Naive thymus-derived CD8-positive, alpha-beta T cell (primary cell): ENCODE measurements around the gene NHS. TPM values are rescaled to one million over a fixed set of nuclear protein-coding genes. Genes with fewer than 3 reads are reported as not detected.
A peak's percentile ranks its signal among the peaks of the same experiment; 100 is the strongest.

Experiments
- ATAC-seq, 2 donors: fragments of 150-1000 bp; cut with Tn5 transposase in 1 of 2; sonication (Bioruptor Pico), chemical (Tn5 transposase) in 1 of 2; 1 replicate in 1 of 2; 2 replicates in 1 of 2; pipeline ENCODE4 v1.10.0; 2021; ENCODE audit warnings: mild to moderate bottlenecking in 2 of 2, moderate library complexity in 2 of 2
- POLR2A ChIA-PET: fragments of 350-600 bp; sonication (Branson Sonifier 250); formaldehyde crosslinking; loops from one replicate; lab custom pipeline; 2021; ENCODE audit warnings: antibody characterized with exemption; lab: Charles Lee
- DNase-seq, 10 donors: peaks; one replicate each; pipeline versions ENCODE4 v3.0.0 to v3.0.0-alpha.2; 2020 to 2022
- H3K27ac Mint-ChIP-seq, 10 donors: one replicate each; pipeline ENCODE4 v1.8.0; 2020 to 2022; ENCODE audit warnings: mild to moderate bottlenecking in 10 of 10, mixed read lengths in 10 of 10, moderate library complexity in 4 of 10, inconsistent platforms in 1 of 10
- H3K27me3 Mint-ChIP-seq, 5 donors: one replicate each; pipeline ENCODE4 v1.8.0; 2021 to 2022; ENCODE audit warnings: mixed read lengths in 5 of 5
- H3K36me3 Mint-ChIP-seq, 3 donors: one replicate each; pipeline ENCODE4 v1.8.0; 2020 to 2022; ENCODE audit warnings: mixed read lengths in 3 of 3, mild to moderate bottlenecking in 2 of 3, inconsistent platforms in 1 of 3
- H3K4me1 Mint-ChIP-seq, 4 donors: one replicate each; pipeline ENCODE4 v1.8.0; 2021 to 2022; ENCODE audit warnings: mixed read lengths in 4 of 4
- H3K4me3 Mint-ChIP-seq, 10 donors: one replicate each; pipeline ENCODE4 v1.8.0; 2020 to 2022; ENCODE audit warnings: mild to moderate bottlenecking in 10 of 10, mixed read lengths in 10 of 10, moderate library complexity in 6 of 10, inconsistent platforms in 1 of 10
- H3K9me3 Mint-ChIP-seq, 9 donors: one replicate each; pipeline ENCODE4 v1.8.0; 2020 to 2022; ENCODE audit warnings: mixed read lengths in 9 of 9, mild to moderate bottlenecking in 3 of 9, inconsistent platforms in 1 of 9, moderate library complexity in 1 of 9
- polyA plus RNA-seq, 3 donors: library from polyadenylated mRNA; unstranded; fragments of 300-500 nt; fragmentation: Illumina TruSeq; gene quantifications; one replicate each; pipeline ENCODE4 v1.2.3, GENCODE V29; 2021
- total RNA-seq, 8 experiments: library from RNA in 2 of 8; stranded (reverse) in 2 of 8; gene quantifications; one replicate each; pipeline ENCODE4 v1.2.3 and lab custom pipeline; 2021 to 2026

Gene NHS
- total and polyA plus RNA-seq, 5 experiments from 2014 or later, result 1.0 TPM; not detected in 4

DNA sequence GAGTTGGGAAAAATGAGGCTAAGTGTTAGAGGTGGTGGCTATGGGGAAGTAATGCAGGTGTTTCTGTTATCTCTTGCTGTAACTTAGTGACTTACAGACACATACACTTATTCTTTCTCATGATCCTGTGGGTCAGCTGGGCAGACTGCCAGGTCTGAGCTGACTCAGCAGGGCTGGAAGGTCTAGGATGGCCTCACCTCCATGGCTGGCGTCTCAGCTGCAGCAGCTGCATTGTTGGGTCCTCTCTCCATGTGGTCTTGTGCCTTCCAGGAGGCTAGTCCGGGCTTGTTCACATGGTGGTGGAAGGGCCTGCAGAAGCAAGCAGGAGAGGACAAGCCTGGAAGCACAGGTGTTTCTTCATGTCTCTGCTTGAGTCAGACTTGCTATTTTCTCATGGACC is 172.7 kb downstream of the NHS start:
- DNase-seq (no peak), ATAC-seq (no peak)
- no peaks in the 10 kb centered on the region for H3K27me3 Mint-ChIP-seq
- no peak overlapping the region for H3K4me3 Mint-ChIP-seq
- no peak overlapping the region for H3K27ac Mint-ChIP-seq
- no peaks in the 10 kb centered on the region for H3K36me3 Mint-ChIP-seq
- H3K9me3 Mint-ChIP-seq, result no peaks in the 10 kb centered on the region
- POLR2A ChIA-PET, result no interaction called here
- H3K4me1 Mint-ChIP-seq, result peaks cover 0 to 16% (median 7%) of the 10 kb centered on the region in 4 donors

DNA sequence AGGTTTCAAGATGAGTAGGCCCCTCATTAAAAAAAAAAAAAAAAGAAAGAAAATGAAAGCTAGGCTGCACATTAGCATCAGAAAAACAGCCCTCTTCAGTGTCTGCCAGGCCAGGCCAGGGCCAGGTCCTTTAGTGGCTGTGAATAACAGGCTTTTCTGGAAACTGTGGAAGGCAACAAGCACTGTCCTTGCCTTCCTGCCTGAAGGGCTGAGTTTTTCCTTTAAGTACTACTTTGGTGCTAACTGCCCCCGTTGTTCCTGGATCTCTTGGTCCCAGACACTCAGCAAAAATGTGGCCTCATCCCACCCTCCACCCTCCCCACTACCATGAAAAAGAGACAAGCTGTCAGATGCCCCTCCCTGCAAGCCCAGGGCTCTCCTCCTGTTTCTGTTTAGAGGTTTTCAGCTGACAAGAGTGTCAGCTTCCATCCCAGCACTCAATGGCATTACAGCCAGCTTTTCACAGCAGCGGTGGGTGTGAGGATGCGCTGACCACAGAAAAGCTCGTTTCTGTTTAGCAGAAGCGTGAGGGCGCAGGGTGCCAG is 174.2 kb downstream of the NHS start:
- Mint-ChIP-seq H3K4me3 (no peak overlapping the region), H3K4me1 (peaks cover 0 to 16% (median 7%) of the 10 kb centered on the region in 4 donors), H3K27me3 (no peaks in the 10 kb centered on the region), H3K27ac (peak overlapping the region in 2 of 10 donors; percentile 28 to 45), H3K9me3 (no peaks in the 10 kb centered on the region), H3K36me3 (no peaks in the 10 kb centered on the region)
- POLR2A ChIA-PET, result no interaction called here
- ATAC-seq, result no peak
- DNase-seq, result no peak

DNA sequence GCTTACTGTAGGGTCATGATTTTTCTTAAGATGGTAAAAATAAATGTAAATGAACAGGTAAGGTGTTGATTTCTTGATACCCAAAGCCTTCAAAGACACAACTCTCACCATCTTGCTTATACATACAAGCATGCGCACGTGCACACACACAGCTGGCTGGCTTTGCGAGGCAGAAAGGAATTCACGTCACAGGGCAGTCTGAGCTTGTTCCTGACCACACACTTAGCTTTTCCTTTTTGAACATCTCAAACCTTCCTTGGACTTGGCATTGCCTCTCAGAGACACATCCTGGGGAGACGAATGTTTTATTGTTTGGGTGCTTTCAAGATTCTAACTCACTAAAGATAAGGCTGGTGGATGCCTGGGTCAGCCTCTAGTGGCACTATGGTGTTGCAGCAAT is 175.0 kb downstream of the NHS start:
- no peak overlapping the region for H3K27ac Mint-ChIP-seq
- H3K4me1 Mint-ChIP-seq, result peaks cover 0 to 16% (median 7%) of the 10 kb centered on the region in 4 donors
- no peak overlapping the region for H3K4me3 Mint-ChIP-seq
- no peaks in the 10 kb centered on the region for H3K9me3 Mint-ChIP-seq
- POLR2A ChIA-PET, result no interaction called here
- H3K36me3 Mint-ChIP-seq, result no peaks in the 10 kb centered on the region
- no peak for DNase-seq
- no peak for ATAC-seq
- H3K27me3 Mint-ChIP-seq, result no peaks in the 10 kb centered on the region

DNA sequence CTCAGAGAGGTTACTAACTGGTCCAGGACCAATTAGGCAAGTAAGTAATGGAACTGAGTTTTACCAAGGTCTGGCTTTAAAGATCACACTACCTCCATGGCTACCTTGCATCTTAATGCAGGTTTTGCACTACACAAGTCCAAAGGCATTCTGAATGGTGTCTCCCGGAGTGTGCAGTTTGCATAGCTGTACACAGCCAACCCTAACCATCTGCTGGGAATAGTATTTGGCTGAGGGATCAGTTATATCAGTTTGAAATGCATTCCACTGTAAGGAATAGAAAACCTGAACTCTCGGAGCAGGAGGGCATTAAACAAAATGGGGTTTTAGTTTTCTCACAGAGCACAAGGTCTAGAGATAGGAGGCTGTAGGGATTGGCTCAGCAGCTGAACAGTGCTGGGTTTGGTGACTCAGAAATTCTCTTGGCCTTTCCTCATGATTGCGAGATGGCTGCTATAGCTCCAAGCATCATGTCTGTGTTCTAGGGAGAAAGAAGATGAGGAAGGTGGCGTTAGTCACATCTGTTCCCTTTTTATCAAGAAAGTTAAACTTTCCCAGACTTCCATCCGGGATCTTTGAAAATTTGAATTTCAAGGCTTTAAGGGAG is 177.1 kb downstream of the NHS start:
- DNase-seq (no peak), ATAC-seq (no peak)
- Mint-ChIP-seq H3K4me1 (peaks cover 0 to 16% (median 8%) of the 10 kb centered on the region in 4 donors), H3K27ac (no peak overlapping the region), H3K9me3 (no peaks in the 10 kb centered on the region), H3K4me3 (no peak overlapping the region), H3K27me3 (no peaks in the 10 kb centered on the region), H3K36me3 (no peaks in the 10 kb centered on the region)
- POLR2A ChIA-PET, result no interaction called here

DNA sequence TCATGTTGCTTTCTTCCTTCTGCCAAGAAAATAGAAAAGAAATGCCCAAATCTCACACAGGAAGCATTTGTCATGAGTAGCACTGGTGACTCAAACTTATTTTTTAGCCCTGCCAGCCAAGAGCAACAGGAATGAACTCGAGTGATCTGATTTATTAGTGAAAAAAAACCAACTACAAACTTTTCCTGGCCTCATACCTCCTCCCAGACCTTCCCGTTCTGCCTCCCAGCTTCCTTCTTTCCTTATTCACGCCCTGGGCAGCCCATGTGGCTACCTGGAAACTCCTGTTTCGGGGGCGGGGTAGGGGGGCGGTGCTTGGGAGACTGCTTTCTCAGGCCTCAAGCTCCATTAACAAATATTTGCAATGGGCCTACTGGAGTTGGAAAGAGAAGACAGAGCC is 178.5 kb downstream of the NHS start:
- Mint-ChIP-seq H3K4me3 (no peak overlapping the region), H3K4me1 (peaks cover 0 to 10% (median 7%) of the 10 kb centered on the region in 4 donors), H3K27me3 (no peaks in the 10 kb centered on the region), H3K9me3 (no peaks in the 10 kb centered on the region), H3K27ac (no peak overlapping the region), H3K36me3 (no peaks in the 10 kb centered on the region)
- POLR2A ChIA-PET, result no interaction called here
- ATAC-seq (no peak), DNase-seq (no peak)

DNA sequence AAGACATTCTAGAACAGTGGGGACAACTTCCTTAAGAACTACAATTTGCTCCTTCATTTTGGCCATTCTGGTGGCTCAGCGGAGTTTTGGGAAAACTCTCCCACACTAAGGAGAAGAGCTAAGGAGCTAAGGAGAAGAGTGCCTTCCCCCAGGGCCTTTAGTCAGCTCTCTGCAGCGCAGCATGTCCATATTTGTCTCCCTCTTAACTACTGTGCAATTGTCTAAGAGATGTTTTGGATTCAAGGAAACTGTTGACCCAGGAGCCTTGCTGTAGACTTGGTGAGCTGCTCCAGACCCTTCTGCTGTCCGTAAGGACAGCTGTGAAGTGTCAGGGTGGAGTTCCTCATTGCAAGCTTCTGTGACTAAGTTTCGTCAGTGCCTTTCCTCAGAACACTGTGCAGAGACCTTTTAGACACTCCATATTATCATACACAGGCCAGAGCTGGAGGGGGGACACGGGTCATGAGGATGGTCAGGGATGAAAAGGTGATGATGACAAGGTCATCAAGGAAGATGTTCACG is 179.0 kb downstream of the NHS start:
- no peaks in the 10 kb centered on the region for H3K9me3 Mint-ChIP-seq

DNA sequence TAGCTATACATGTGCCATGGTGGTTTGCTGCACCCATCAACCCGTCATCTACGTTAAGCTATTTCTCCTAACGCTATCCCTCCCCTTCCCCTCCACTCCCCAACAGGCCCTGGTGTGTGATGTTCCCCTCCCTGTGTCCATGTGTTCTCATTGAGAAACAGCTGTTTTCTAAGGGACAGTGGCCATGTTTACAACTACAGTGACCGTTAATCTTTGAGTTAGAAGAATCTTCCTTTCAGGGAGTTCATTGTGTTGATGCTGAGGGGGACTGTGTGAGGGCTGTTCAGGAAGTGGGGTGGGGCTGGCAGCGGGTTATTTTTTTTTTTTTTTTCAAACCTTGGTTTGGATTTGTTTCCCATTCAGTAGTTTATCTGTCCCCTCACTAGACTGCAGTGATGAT is 179.9 kb downstream of the NHS start:
- DNase-seq, result no peak
- Mint-ChIP-seq H3K9me3 (no peaks in the 10 kb centered on the region), H3K27ac (no peak overlapping the region), H3K4me1 (peaks cover 0 to 3% (median 0%) of the 10 kb centered on the region in 4 donors), H3K36me3 (no peaks in the 10 kb centered on the region), H3K4me3 (no peak overlapping the region), H3K27me3 (no peaks in the 10 kb centered on the region)
- POLR2A ChIA-PET, result no interaction called here
- no peak for ATAC-seq

More for the DNA sequence above, 179.0 kb downstream of the NHS start:
- POLR2A ChIA-PET, result no interaction called here
- H3K4me3 Mint-ChIP-seq, result no peak overlapping the region
- H3K27ac Mint-ChIP-seq, result no peak overlapping the region
- ATAC-seq (no peak), DNase-seq (no peak)
- no peaks in the 10 kb centered on the region for H3K27me3 Mint-ChIP-seq
- H3K4me1 Mint-ChIP-seq, result peaks cover 0 to 9% (median 6%) of the 10 kb centered on the region in 4 donors
- no peaks in the 10 kb centered on the region for H3K36me3 Mint-ChIP-seq

DNA sequence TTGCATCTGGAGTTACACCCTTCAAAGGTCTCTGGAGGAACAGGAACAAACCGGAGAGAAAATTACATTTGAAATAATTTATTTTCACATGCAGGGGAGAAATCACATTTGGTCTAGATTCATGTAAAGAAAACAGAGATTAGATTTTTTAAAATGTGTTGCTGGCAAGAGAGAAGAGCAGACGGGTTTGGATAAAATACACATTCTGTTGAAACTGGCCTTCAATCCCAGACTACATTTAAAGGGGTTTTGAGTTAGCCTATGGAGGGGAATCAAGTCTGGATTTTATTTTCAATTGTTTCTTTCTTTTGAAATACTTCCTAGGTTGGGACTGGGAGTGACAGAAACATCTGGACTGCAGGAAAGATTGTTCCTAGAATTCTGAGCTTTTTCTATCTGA is 180.8 kb downstream of the NHS start:
- POLR2A ChIA-PET, result no interaction called here
- ATAC-seq (no peak), DNase-seq (no peak)
- no peak overlapping the region for H3K4me3 Mint-ChIP-seq
- no peaks in the 10 kb centered on the region for H3K9me3 Mint-ChIP-seq
- peaks cover 0 to 1% (median 0%) of the 10 kb centered on the region in 4 donors for H3K4me1 Mint-ChIP-seq
- H3K36me3 Mint-ChIP-seq, result no peaks in the 10 kb centered on the region
- H3K27me3 Mint-ChIP-seq, result no peaks in the 10 kb centered on the region
- H3K27ac Mint-ChIP-seq, result no peak overlapping the region

DNA sequence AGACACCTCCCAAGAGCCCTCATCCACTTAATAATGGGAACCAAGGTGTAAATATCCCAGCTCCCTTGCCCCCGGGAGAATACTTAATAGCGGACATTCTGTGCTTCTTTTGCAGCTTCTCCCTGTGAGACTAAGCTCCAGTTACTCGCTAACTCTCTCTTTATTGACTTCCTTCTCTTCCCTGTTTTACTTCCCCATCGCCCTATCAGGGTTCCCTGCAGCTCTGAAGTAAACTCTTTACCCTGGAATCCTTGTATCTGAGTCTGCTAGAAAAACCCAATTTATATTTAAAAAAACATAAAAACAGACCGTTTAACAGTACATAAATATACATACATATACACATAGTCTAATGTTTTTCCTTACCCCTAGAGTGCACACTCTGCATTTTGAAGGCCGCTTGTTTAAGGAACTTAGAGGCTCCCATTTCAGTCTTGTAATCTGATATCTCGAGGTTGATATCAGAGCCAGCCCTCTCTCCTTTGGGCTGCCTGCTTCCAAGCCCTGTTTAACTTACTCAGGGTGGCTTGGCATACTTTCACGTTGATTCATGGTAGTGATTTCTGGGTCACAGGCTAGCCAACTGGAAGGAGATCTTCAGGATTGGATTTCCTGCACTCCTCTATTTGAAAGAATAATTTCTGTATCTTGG is 184.9 kb downstream of the NHS start:
- no peak overlapping the region for H3K4me3 Mint-ChIP-seq
- no peak overlapping the region for H3K27ac Mint-ChIP-seq
- POLR2A ChIA-PET, result no interaction called here
- DNase-seq (no peak), ATAC-seq (no peak)
- H3K9me3 Mint-ChIP-seq, result no peaks in the 10 kb centered on the region
- H3K27me3 Mint-ChIP-seq, result no peaks in the 10 kb centered on the region
- H3K36me3 Mint-ChIP-seq, result no peaks in the 10 kb centered on the region
- peaks cover 0 to 8% (median 3%) of the 10 kb centered on the region in 4 donors for H3K4me1 Mint-ChIP-seq

DNA sequence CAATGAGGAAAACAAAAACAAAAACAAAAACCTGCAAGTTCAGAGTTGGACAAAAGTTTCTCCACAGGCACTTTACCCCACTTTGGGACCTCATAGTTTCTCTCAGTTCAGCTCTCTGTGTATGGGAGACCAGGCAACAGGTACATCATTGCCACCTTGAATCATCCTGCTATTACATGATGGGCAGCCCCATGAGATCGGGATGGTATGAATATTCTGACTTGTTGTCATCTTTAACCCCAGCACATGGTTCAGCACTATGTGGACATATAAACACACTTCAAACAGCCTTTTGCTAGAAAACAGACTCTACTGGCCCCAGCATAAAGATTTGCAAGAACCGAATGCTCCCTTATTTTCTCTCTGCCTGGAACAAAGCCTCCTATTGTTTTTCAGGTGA is 185.4 kb downstream of the NHS start:
- H3K4me1 Mint-ChIP-seq, result peaks cover 0 to 8% (median 2%) of the 10 kb centered on the region in 4 donors
- no peaks in the 10 kb centered on the region for H3K27me3 Mint-ChIP-seq
- no peaks in the 10 kb centered on the region for H3K9me3 Mint-ChIP-seq
- no peak overlapping the region for H3K27ac Mint-ChIP-seq
- no peaks in the 10 kb centered on the region for H3K36me3 Mint-ChIP-seq
- no peak overlapping the region for H3K4me3 Mint-ChIP-seq
- POLR2A ChIA-PET, result no interaction called here
- ATAC-seq (no peak), DNase-seq (no peak)

DNA sequence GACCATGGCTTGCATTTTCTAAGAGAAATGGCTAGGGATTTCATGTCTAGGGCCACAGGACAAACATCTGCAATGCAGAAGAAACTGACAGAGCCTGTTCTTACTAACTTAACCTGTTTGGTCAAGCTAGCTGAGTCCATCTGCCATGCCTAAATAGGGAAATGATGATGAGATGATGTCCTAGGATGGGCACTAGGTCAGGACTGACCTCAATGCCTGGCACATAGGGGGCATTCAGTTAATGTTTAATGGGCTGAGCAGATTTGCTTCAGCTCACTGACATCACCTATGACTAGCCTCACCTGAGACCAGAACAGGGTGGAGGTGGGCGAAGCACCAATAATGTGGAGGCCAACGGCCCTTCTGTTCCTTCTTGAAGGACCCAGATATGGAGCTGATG is 188.1 kb downstream of the NHS start:
- Mint-ChIP-seq H3K9me3 (peaks cover 0 to 2% (median 0%) of the 10 kb centered on the region in 9 donors), H3K4me3 (peak overlapping the region in 1 of 10 donors; percentile 4), H3K4me1 (peaks cover 0 to 8% (median 2%) of the 10 kb centered on the region in 4 donors), H3K27ac (no peak overlapping the region), H3K27me3 (no peaks in the 10 kb centered on the region), H3K36me3 (no peaks in the 10 kb centered on the region)
- no peak for ATAC-seq
- POLR2A ChIA-PET, result no interaction called here
- DNase-seq, result no peak

DNA sequence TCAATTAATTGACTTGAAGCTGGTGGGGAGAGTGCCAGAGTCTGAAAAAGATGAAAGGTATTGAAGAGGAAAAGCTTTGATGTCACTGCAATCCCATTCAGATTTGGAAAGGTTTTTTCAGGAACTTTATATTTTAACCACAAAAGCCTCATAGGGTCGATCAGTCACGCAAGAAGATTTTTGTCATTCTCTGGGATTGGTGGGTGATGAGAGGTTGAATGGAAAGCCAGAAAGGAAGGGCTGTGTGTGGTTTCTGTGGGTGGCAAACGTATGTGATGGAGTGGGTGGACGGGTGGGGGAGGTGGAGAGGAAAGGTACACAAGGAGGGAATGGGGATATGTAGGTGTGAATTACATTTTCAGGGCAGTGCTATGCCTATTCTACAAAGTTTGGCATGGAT is 188.5 kb downstream of the NHS start:
- Mint-ChIP-seq H3K9me3 (peaks cover 0 to 2% (median 0%) of the 10 kb centered on the region in 9 donors), H3K36me3 (no peaks in the 10 kb centered on the region), H3K27me3 (no peaks in the 10 kb centered on the region), H3K27ac (no peak overlapping the region), H3K4me1 (peaks cover 0 to 8% (median 2%) of the 10 kb centered on the region in 4 donors), H3K4me3 (peak overlapping the region in 1 of 10 donors; percentile 4)
- POLR2A ChIA-PET, result no interaction called here
- no peak for ATAC-seq
- no peak for DNase-seq

DNA sequence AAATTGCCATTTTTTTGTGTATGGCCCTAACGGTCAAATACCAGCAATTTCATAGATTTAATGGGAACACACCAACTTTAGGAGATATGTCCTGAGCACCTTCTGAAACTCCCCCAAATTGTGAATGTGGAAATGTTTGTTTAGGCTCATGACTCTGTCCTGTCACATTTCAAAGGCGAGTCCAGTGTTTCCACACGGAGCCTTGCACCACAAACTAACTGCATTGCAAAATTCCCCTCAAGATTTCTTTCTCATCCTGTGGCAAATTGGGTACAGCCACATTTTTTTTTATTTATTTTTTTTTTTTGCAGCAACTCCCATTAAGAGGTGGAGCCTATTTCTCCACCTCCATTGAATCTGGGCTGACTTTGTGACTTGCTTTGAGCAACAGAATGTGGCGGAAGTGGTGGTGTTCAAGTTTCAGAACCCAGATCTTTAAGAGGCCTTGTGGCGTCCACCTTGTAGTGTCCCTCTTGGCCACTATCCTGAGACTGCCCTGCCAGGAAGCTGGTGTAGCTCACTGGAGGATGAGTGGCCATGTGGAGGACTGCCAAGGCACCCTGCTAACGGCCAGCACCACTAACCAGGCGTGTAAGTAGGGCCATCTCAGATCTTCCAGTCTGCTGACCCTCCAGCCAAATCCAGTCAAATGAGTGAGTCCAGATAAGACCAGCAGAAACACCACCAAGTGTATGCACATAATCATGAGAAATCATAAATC is 189.8 kb downstream of the NHS start:
- POLR2A ChIA-PET, result no interaction called here
- H3K4me1 Mint-ChIP-seq, result peaks cover 0 to 8% (median 2%) of the 10 kb centered on the region in 4 donors
- no peak for DNase-seq
- no peak for ATAC-seq
- no peak overlapping the region for H3K27ac Mint-ChIP-seq
- peaks cover 0 to 3% (median 0%) of the 10 kb centered on the region in 9 donors for H3K9me3 Mint-ChIP-seq
- H3K4me3 Mint-ChIP-seq, result no peak overlapping the region
- no peaks in the 10 kb centered on the region for H3K27me3 Mint-ChIP-seq
- no peaks in the 10 kb centered on the region for H3K36me3 Mint-ChIP-seq
